ENCODE data around the gene SLC35F3. TPM values are rescaled to one million over a fixed set of nuclear protein-coding genes. Genes with fewer than 3 reads are reported as not detected.

Gene SLC35F3
- total and polyA plus RNA-seq, 3 donors from 2014 or later, result 0.43 to 0.87 (median 0.47) TPM

DNA sequence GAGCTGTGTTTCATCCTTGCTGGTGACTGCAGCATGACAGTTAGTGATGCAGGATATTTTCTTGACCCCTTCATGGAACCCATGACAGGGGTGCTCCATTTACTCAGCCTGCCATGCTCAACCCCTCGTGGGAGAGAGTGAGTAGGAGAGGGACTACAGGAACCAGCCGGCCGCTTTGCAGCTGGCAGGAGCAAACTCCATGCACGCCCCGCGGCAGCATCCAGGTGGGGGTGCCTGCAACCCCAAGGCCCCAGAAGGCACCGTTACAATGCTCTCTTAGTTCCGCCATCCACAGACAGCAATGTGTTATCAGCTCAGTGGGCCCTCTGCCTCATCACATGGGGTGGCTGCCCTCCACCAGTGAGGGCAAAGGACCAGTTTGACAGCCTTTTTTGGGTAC lies 135.1 kb downstream of the SLC35F3 start:
- intact Hi-C loops (cut with DNase I; ENCODE audit: low total_unique reads), result no loop called here
- no peaks in the 10 kb centered on the region for H3K9me3 ChIP-seq
- no peak overlapping the region for H3K27ac ChIP-seq
- no peaks in the 10 kb centered on the region for H3K4me1 ChIP-seq
- H3K4me3 ChIP-seq, result no peak overlapping the region
- no peaks in the 10 kb centered on the region for H3K27me3 ChIP-seq
- no peaks in the 10 kb centered on the region for H3K36me3 ChIP-seq (ENCODE audit: low read depth, missing control alignments)
- TF ChIP-seq POLR2A (IDR thresholded peaks at IDR 0.05), result no peak
- TF ChIP-seq, protein P1, sequence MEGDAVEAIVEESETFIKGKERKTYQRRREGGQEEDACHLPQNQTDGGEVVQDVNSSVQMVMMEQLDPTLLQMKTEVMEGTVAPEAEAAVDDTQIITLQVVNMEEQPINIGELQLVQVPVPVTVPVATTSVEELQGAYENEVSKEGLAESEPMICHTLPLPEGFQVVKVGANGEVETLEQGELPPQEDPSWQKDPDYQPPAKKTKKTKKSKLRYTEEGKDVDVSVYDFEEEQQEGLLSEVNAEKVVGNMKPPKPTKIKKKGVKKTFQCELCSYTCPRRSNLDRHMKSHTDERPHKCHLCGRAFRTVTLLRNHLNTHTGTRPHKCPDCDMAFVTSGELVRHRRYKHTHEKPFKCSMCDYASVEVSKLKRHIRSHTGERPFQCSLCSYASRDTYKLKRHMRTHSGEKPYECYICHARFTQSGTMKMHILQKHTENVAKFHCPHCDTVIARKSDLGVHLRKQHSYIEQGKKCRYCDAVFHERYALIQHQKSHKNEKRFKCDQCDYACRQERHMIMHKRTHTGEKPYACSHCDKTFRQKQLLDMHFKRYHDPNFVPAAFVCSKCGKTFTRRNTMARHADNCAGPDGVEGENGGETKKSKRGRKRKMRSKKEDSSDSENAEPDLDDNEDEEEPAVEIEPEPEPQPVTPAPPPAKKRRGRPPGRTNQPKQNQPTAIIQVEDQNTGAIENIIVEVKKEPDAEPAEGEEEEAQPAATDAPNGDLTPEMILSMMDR (IDR thresholded peaks at IDR 0.05), result no peak
- no peak for DNase-seq
- WGBS, 2 donors, result 92 to 100% methylated on average over 1 to 8 of the region's 8 CpGs

DNA sequence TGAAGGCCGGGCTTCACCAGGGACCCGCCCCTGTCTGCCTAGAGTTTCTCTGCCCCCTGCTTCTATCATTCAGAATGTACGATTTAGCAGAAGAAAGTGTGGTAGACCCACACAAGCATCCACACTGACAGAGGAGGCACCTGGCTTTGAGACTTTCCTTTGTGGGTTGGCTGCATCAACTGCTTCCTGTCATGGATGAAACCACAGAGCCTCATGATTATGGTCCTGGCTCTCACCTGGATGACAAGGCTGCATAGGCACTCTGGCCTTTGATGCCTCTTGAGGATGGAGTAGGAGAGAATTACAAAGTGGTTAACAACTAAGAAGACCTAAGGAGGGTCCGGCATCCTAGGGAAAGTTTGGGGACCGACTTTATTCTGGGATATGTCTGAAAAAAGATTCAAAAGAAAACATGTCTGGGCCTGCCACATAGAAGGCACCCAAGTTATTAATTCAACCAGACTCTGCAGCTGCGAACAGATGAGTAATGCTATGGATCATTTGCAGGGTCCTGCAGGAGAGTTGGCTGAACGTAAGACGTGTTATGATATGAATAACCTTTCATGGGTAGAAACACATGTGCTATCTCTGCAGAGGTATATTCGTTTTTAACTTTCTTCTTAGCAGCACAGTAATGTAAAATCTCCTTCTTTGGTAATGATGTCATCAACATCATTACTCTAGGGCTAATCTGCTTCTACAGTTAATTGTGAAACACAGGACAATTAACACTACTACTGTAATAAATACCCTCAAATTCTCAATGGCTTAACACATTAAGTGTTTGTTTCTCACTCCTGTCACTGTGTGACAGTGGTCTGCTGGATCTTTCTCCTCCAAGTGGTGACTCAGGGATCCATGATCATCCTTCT lies 136.2 kb downstream of the SLC35F3 start:
- Histone ChIP-seq H3K27me3 (no peaks in the 10 kb centered on the region), H3K9me3 (no peaks in the 10 kb centered on the region), H3K27ac (no peak overlapping the region), H3K4me3 (no peak overlapping the region), H3K36me3 (ENCODE audit: low read depth, missing control alignments) (no peaks in the 10 kb centered on the region), H3K4me1 (no peaks in the 10 kb centered on the region)
- TF ChIP-seq POLR2A (IDR thresholded peaks at IDR 0.05), result no peak
- TF ChIP-seq, protein P1 (IDR thresholded peaks at IDR 0.05), result no peak
- no peak for DNase-seq
- intact Hi-C loops (cut with DNase I; ENCODE audit: low total_unique reads), result no loop called here
- WGBS, 2 donors, result 85 to 87% methylated on average over 9 of the region's 9 CpGs

DNA sequence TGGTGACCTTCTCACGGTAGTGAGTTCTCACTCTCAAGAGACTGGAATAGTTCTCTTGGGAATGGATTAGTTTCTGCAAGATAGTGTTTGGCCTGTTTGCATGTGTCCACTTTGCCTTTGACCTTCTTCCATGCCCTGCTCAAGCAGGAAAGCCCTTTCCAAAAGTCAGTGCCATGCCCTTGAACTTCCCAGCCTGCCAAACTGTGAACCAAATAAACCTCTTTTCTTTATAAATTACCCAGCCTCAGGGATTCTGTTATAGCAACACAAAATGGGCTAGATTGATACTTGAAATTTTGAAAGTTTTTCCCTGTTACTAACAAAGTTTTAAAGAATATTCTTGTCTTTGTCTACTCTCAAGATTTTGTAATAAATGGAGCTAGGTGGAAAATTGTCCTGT lies 139.6 kb downstream of the SLC35F3 start:
- Histone ChIP-seq H3K36me3 (ENCODE audit: low read depth, missing control alignments) (no peaks in the 10 kb centered on the region), H3K4me3 (no peak overlapping the region), H3K27me3 (no peaks in the 10 kb centered on the region), H3K9me3 (no peaks in the 10 kb centered on the region), H3K4me1 (no peaks in the 10 kb centered on the region), H3K27ac (no peak overlapping the region)
- TF ChIP-seq, protein P1 (IDR thresholded peaks at IDR 0.05), result no peak
- intact Hi-C loops (cut with DNase I; ENCODE audit: low total_unique reads), result no loop called here
- 77 to 82% methylated on average over 1 of the region's 1 CpG for WGBS, 2 donors
- DNase-seq, result no peak

DNA sequence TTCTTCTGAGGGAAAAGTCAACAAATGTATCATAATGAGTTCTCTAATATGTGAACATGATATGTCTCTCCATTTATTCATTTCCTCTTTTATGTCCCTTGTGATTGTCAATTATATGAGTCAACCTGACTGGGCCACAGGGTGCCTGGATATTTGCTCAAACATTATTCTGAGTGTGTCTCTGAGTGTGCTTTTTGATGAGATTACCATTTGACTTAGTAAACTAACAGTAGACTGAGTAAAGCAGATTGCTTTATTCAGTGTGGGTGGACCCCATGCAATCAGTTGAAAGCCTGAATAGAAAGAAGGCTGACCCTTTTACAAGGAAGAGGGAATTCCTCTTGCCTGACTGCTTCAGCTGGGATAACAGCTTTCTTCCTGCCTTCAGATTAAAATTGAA lies 142.6 kb downstream of the SLC35F3 start:
- no peak for TF ChIP-seq POLR2A (IDR thresholded peaks at IDR 0.05)
- TF ChIP-seq, protein P1 (IDR thresholded peaks at IDR 0.05), result no peak
- no peak for DNase-seq
- H3K4me1 ChIP-seq, result no peaks in the 10 kb centered on the region
- no peaks in the 10 kb centered on the region for H3K27me3 ChIP-seq
- no peaks in the 10 kb centered on the region for H3K9me3 ChIP-seq
- intact Hi-C loops (cut with DNase I; ENCODE audit: low total_unique reads), result no loop called here
- no peak overlapping the region for H3K4me3 ChIP-seq
- no peaks in the 10 kb centered on the region for H3K36me3 ChIP-seq (ENCODE audit: low read depth, missing control alignments)
- H3K27ac ChIP-seq, result no peak overlapping the region

DNA sequence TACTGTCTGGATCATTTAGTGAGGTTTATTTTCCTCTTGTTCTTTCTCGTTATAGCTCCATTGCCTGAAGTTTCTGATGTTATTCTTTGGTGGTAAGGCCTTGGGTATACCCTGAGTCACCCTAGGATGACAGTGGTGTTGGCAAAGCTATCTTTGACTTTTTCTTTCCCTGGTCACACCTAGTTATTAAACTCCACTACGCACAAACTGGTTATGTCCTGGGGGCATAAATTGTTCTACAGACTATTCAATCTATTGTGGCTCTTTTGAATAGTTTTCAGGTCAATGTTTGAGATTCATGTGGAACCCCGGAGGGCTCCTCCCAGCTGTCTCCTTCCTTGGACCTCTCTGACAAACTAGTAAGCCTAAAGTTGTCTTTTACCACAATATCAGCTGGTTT lies 157.7 kb downstream of the SLC35F3 start:
- intact Hi-C loops (cut with DNase I; ENCODE audit: low total_unique reads), result no loop called here

More for the DNA sequence above, 157.7 kb downstream of the SLC35F3 start:
- WGBS, 2 donors, result 62 to 93% methylated on average over 3 of the region's 3 CpGs
- no peak for TF ChIP-seq POLR2A (IDR thresholded peaks at IDR 0.05)
- TF ChIP-seq, protein P1 (IDR thresholded peaks at IDR 0.05), result no peak
- Histone ChIP-seq H3K27me3 (no peaks in the 10 kb centered on the region), H3K4me1 (no peaks in the 10 kb centered on the region), H3K4me3 (no peak overlapping the region), H3K27ac (no peak overlapping the region), H3K36me3 (ENCODE audit: low read depth, missing control alignments) (no peaks in the 10 kb centered on the region), H3K9me3 (no peaks in the 10 kb centered on the region)
- no peak for DNase-seq
